Fibroblast of lung (primary cell): Measurements from ENCODE around the gene GOLGA7B. TPM values are rescaled to one million over a fixed set of nuclear protein-coding genes. Genes with fewer than 3 reads are reported as not detected.

Experiments used
- DNase-seq, 2 donors: peaks; one replicate each; pipeline versions ENCODE4 v3.0.0 to v3.0.0-alpha.2; 2010; ENCODE audit warnings: low read depth in 2 of 2
- H2AFZ ChIP-seq: 2 replicates; pipeline ENCODE4 v1.5.1; 2012; ENCODE audit warnings: low read length, control low read depth, inconsistent platforms
- H3K27ac ChIP-seq: 2 replicates; pipeline ENCODE4 v1.5.1; 2011; ENCODE audit warnings: low read length, control low read depth; ENCODE audit not compliant: insufficient read depth
- H3K27me3 ChIP-seq: 2 replicates; pipeline ENCODE4 v1.5.1; 2011; ENCODE audit warnings: mild to moderate bottlenecking, low read length; ENCODE audit not compliant: control insufficient read depth, insufficient read depth
- H3K36me3 ChIP-seq: 2 replicates; pipeline ENCODE4 v1.5.1; 2011; ENCODE audit warnings: low read length; ENCODE audit not compliant: control insufficient read depth, insufficient read depth
- H3K4me1 ChIP-seq: 2 replicates; pipeline ENCODE4 v1.5.1; 2011; ENCODE audit warnings: low read length; ENCODE audit not compliant: control insufficient read depth, insufficient read depth; ENCODE audit errors: extremely low read depth
- H3K4me2 ChIP-seq: 2 replicates; pipeline ENCODE4 v1.5.1; 2011; ENCODE audit warnings: low read length, control low read depth; ENCODE audit not compliant: insufficient read depth; ENCODE audit errors: extremely low read depth
- H3K4me3 ChIP-seq, 4 experiments: fragments of 200-600 bp in 1 of 4; sonication (generic) in 1 of 4; replicated peaks in 1 of 4; 2 replicates each; pipeline ENCODE4 v1.5.1; 2011 to 2016; ENCODE audit warnings: low read length in 4 of 4, low read depth in 3 of 4, mild to moderate bottlenecking in 3 of 4, control low read depth in 2 of 4, inconsistent platforms in 1 of 4, mixed read lengths in 1 of 4; ENCODE audit not compliant: insufficient read depth in 1 of 4; ENCODE audit errors: control extremely low read depth in 1 of 4
- H3K79me2 ChIP-seq: 2 replicates; pipeline ENCODE4 v1.5.1; 2012; ENCODE audit warnings: mild to moderate bottlenecking, low read length, inconsistent platforms; ENCODE audit not compliant: control insufficient read depth, insufficient read depth
- H3K9ac ChIP-seq: 2 replicates; pipeline ENCODE4 v1.5.1; 2011; ENCODE audit warnings: mild to moderate bottlenecking, low read length, control low read depth; ENCODE audit not compliant: insufficient read depth
- H3K9me3 ChIP-seq: 2 replicates; pipeline ENCODE4 v1.5.1; 2012; ENCODE audit warnings: low read depth, low read length; ENCODE audit not compliant: control insufficient read depth, insufficient read depth
- H4K20me1 ChIP-seq: 2 replicates; pipeline ENCODE4 v1.5.1; 2011; ENCODE audit warnings: low read length; ENCODE audit not compliant: control insufficient read depth, insufficient read depth; ENCODE audit errors: extremely low read depth
- CTCF ChIP-seq, 2 donors: IDR thresholded peaks in 1 of 2; conservative IDR thresholded peaks in 1 of 2; 1 replicate in 1 of 2; 2 replicates in 1 of 2; pipeline ENCODE4 v1.5.1; 2011 to 2012; ENCODE audit warnings: low read length in 2 of 2, control low read depth in 1 of 2, inconsistent platforms in 1 of 2, low read depth in 1 of 2, mild to moderate bottlenecking in 1 of 2
- EZH2 ChIP-seq: IDR thresholded peaks from 2 replicates; pipeline ENCODE4 v1.5.1; 2012; ENCODE audit warnings: low read length, control low read depth, mild to moderate bottlenecking; ENCODE audit errors: missing control alignments
- polyA plus RNA-seq, 2 donors: library from polyadenylated mRNA; depleted of rRNA in 1 of 2; stranded (reverse) in 1 of 2; unstranded in 1 of 2; fragments of >200 nt; gene quantifications; 2 replicates each; pipeline ENCODE4 v1.2.1, GENCODE V29; 2011 to 2012; ENCODE audit warnings: missing spikeins in 1 of 2
- total RNA-seq: library from RNA; depleted of rRNA; stranded (reverse); fragments of >200 nt; gene quantifications from 2 replicates; pipeline ENCODE4 v1.2.1, GENCODE V29; 2014

The GOLGA7B gene
- total and polyA plus RNA-seq, 2 donors (not counting 1 experiment from before 2014, with no cell fraction given), result under 0.01 TPM; not detected in 1

- no peak overlapping the region for H3K4me3 ChIP-seq
- no peak overlapping the region for H3K27ac ChIP-seq
- no peaks in the 10 kb centered on the region for H3K36me3 ChIP-seq
- H4K20me1 ChIP-seq, result no peaks in the 10 kb centered on the region
- no peak for TF ChIP-seq CTCF (conservative IDR thresholded peaks at IDR 0.05 in 1 of 2, IDR thresholded peaks at IDR 0.05 in 1 of 2; ENCODE audit: low read depth in 1 of 2, low read length in 2 of 2)
- no peak for TF ChIP-seq EZH2
- no peak overlapping the region for H2AFZ ChIP-seq
- H3K4me2 ChIP-seq, result no peak overlapping the region
- peaks cover 4% of the 10 kb centered on the region for H3K4me1 ChIP-seq
- H3K27me3 ChIP-seq, result no peaks in the 10 kb centered on the region
- DNase-seq, result no peak
- H3K79me2 ChIP-seq, result no peaks in the 10 kb centered on the region
- no peak overlapping the region for H3K9ac ChIP-seq
- H3K9me3 ChIP-seq, result no peaks in the 10 kb centered on the region
Measured at GRCh38 chr10:97891497-97892167, 42.0 kb downstream of the GOLGA7B start.

DNA sequence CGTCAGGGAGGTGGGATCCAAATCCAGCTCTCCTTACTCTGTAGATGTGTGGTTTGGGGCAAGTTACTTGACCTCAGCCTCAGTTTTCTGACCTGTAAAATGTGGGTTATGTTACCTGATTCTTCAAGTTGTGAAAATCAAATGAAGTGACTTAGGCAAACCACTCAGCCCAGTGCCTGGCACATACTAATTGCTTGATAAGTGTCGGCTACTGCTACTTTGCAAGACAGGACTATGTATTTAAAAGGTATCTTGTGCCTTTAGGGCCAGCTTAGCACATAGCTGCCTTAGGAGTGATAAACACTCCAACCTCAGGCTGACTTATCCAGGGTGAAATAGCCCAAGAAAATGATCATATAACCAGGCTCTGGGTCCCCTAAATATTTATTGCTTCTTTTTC is 42.9 kb downstream of the GOLGA7B start:
- Histone ChIP-seq H3K4me1 (peaks cover 4% of the 10 kb centered on the region), H3K4me2 (no peak overlapping the region), H2AFZ (no peak overlapping the region), H3K27ac (no peak overlapping the region), H3K27me3 (no peaks in the 10 kb centered on the region), H3K79me2 (no peaks in the 10 kb centered on the region), H4K20me1 (no peaks in the 10 kb centered on the region), H3K4me3 (no peak overlapping the region), H3K9ac (no peak overlapping the region), H3K9me3 (no peaks in the 10 kb centered on the region), H3K36me3 (no peaks in the 10 kb centered on the region)
- TF ChIP-seq EZH2 (no peak), CTCF (conservative IDR thresholded peaks at IDR 0.05 in 1 of 2, IDR thresholded peaks at IDR 0.05 in 1 of 2; ENCODE audit: low read depth in 1 of 2, low read length in 2 of 2) (no peak)
- DNase-seq, result no peak

GRCh38 chr10:97892939-97893338 is 43.3 kb downstream of the GOLGA7B start:
- Histone ChIP-seq H3K4me1 (peaks cover 4% of the 10 kb centered on the region), H3K36me3 (no peaks in the 10 kb centered on the region), H3K79me2 (no peaks in the 10 kb centered on the region), H3K27ac (no peak overlapping the region), H3K4me3 (no peak overlapping the region), H3K9ac (no peak overlapping the region), H4K20me1 (no peaks in the 10 kb centered on the region), H3K9me3 (no peaks in the 10 kb centered on the region), H2AFZ (no peak overlapping the region), H3K27me3 (no peaks in the 10 kb centered on the region), H3K4me2 (no peak overlapping the region)
- DNase-seq, result no peak
- TF ChIP-seq CTCF (conservative IDR thresholded peaks at IDR 0.05 in 1 of 2, IDR thresholded peaks at IDR 0.05 in 1 of 2; ENCODE audit: low read depth in 1 of 2, low read length in 2 of 2) (no peak), EZH2 (no peak)
